ENCODE results near the gene ENDOV.

The ENDOV gene

DNA sequence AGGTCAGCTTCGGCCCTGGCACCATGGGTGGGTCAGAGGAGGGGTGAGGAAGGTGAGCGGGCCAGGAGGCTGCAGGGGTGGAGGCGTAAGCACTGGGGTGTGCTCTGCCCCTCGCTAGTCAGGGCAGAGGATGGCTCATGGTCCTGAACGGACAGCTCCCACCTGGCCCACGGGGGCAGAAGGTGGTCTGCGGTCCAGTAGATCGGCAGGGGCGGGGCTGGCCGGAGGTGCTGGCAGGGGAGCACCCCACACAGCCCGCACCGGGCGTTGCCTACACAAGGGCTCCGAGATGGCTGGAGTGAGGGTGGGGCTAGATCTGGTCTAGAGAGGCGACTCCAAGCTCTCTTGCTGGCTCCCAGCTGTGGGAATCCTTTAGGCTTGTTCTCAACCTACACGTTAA, 53.3 kb downstream of the ENDOV start:
- DNase-seq (ENCODE audit: low read depth): no peak

DNA sequence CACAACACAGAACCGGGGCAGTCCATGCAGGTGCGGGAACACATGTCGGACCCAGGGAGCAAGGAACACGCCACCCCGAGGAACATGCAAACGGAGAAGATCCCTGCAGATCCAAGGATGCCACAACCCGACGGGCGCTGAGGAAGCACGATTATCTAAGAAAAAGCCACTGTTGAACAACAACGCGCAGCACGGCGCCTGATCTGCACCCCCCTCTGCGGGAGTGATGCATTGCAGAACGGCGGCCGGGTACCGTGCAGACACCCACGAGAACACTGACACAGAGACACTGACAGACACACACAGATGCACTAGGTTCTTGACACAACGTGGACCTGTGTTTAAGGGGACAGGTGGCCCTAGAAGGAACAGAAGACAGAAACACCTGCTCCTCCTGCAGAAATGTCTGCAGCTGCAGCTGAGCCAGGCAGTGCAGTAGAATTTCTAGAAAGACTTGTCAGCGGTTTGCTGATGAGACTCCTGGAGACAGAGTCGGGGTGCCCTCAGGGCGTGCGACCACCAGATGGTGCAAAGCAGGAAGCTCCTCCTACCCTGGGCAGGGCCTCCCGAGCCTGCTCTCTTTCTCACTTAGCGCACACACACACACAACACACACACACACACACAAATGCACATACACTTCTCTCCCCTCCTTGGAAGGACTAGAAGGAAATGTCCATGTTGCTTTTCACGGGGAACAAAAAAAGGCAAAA, 54.0 kb downstream of the ENDOV start:
- DNase-seq (ENCODE audit: low read depth): no peak

DNA sequence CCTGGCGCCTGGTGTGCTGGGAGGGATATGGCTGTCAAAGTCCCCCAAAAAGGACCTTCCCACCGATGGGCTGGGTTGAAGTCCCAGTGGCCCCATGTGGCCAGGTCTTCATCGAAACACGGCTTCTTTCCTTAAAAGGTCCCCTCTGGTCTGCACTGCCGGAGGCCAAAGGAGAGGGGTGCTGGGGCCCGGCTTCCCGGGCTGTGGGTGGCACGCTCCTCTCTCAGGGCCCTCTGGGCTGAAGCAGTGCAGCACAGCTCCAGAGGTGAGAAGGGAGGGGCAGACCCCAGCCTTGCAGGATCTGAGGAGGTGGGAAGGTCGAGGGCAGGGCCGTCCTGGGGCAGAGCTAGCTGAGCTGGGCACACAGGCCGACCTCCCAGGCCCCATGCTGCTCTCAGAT, 54.7 kb downstream of the ENDOV start:
- DNase-seq (ENCODE audit: low read depth): no peak

DNA sequence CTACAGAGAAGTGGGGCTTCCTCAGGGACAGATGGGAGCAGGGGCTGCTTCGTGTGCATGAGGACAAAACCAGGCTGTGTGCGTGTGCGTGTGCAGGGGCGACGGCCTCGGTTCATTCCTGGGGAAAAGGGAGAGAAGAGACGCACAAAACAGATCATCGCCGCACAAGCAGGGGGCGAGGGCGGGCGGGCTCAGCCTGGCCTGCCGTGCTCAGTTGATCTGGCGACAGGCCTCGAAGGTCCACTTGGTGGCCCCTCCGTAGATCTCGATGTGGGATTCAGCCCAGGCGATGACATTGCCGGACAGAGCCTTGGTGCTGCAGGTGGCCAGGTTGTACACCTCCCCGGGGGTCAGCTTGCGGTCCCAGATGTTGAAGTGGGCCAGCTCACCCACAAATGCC, 55.6 kb downstream of the ENDOV start:
- DNase-seq (ENCODE audit: low read depth): no peak

DNA sequence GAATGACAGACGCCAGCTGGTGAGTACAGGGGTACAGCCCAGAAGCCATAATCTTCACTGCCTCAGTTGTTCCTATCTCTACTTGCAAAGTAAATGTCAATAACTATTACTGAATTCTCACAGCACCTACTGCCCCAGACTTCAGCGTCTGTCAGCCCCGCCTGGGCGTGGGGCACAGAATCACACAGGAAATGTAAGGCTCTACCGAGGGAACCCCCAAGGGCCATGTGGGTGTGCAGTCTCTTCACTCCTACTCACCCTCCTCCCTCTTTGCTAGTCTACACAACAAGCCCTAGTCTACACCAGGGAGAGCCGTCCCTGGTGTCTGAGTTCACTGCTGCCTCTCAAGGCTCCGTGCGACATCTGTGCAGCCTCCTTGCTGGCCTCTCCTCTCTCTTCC, 57.0 kb downstream of the ENDOV start:
- peak; percentile 15 for DNase-seq (ENCODE audit: low read depth)

DNA sequence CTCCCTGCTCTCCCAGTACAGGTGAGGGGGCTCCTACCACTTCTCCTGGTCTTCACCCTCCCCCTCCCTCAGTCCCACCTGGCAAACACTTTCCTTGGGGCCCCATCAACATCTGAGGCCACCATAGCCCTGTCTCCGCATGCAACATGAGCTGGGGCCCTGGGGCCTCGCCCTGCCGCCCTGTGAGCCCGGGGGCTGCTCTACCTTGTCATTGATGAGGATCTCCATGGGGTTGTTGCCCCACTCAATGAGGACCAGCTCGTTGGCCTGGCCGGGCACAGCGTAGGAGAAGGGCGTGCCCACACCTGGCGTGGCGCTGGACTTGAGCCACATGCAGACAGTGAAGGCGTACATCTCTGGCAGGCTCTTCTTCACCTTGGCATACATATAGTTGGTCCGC, 58.0 kb downstream of the ENDOV start:
- DNase-seq (ENCODE audit: low read depth): no peak

DNA sequence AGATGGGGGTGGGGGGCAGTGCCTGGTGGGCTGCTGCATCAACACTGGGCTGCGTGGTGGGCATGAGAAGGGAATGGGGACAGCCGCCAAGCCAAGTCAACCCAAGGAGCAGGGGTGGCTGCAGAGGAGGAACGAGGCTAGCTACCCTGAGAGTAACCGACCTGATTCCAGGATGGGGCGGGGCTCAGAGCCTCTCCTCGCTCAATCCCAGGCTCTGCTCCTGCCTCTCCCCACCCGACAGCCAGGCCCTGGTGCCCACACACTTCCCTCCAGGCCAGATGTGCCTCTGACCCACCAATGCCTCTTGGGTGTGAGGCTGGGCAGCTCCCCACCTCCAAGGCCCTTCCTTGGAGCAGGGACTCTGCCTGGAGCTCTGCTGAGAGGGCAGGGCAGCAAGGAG, 58.7 kb downstream of the ENDOV start:
- no peak for DNase-seq (ENCODE audit: low read depth)

DNA sequence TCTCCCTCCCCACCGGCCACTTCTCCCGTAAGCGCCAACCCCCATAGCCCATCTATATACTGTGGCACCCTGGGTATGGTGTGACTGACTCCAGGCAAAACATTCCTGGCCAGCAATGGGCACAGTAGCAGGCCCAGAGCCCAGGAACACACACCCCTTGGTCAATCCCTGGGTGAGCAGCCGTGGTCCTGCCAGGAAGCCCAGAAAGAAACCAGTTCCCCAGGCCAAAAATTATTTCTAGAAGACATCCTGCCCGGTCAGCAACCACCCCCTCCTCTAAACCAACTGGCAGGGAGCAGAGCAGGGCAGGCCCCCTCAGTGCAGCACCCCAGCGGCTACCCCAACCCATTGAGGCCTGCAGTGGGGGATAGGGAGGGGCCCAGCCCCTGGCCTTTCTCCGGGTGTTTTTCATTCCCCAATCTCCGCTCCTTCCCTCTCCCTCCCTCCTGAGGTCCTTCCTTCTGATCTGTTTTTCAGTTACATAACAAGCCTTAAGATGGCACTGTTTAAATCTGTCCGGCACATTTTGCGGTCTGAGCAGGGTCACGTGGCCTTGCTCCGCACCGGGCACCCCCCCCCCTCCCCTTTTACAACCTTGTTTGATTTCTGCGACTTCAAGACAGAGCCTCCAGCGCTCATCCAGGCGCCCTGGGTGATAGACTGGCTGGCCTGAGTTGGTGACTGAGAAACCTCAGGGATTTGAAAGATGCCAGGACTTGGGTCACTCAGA, 59.4 kb downstream of the ENDOV start:
- no peak for DNase-seq (ENCODE audit: low read depth)

DNA sequence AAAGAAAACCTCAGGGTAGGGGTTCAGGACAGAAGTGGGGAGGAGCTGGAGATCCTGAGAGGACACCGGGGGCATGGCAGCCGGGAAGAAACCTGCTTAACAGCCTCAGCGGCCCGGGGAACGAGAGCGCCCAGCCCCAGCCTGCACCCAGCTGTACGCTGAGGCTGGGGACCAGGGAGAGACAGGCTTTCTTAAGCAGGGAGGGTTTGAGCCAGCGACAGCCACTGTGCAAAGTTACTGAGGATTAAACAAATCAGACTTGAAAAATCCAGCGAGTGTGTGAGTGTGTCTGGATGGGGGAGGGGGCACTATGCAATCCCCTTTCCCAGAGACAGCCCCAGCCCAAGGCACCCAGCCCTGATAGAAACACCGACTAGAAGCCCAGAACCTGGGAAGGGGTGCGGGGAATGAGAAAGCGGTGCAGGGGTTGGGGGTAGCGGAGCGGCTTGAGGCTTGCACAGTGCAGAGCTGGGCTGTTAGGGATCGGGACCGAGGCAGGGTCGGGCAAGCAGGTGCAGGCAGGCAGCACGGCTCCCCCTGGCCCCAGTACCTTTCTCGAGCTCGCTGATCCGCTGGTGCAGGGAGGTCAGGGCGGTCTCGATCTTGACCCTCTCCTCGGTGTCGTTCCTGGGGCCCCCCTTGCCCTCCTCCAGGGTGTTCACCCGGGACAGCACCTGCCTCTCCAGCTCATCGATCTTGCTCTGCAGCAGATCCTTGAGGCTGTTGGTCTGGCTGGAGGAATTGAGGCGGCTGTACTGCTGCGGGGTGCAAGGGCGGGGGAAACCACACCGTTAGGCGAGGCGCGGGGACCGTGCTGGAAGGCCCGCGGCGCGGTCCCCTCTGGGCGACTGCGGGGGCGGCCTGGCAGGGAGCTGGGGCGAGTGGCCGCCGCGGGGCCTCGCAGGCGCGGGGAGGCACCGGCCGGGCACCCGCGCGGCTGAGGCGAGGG, 60.3 kb downstream of the ENDOV start:
- no peak for DNase-seq (ENCODE audit: low read depth)

DNA sequence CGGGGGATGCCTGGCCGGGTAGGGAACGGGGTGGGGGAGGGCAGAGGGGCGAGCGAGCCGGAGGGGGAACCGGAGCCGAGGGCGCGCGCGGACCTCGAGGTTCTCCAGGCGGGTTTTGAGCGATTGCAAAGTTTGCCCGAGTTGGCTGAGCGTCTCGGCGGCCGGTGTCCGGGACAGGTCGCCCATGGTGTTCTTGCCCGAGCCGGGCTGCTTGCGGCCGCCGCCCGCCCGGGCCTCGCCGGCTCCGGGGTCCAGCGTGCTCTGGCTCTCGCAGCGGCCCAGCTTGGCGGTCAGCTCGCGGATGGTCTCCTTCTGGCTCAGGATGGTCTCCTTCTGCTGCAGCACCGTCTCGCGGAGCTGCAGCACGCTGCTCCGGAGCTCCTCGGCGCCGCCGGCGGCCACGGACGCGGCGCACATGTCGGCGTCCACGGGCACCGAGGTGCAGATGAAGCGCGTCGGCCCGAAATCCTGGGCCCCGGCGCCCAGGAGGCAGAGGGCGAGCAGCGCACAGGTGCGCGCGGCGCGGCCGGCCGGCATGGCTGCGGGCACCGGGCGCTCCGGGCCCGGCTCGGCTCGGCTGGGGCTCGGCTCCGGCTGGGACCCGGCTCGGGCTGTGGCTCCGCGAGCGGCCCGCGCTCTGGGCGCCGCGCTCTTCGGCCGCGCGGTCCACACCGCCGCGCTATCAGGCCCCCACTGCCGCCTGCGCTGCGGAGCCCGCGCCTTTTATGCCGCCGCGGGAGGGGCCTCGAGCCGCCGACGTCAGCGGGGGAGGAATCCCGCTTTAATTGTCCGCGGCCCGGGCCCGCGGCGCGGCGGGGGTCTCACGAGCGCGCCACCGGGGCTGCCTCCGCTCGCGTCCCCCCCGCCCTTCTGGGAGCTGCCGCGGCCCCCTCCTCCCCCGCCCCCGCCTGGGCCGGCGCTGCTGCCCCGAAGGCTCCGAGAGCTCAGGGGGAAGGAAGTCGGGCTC, 61.2 kb downstream of the ENDOV start, which contains the start of gene NPTX1:
Gene NPTX1, minus strand, starts transcription at position 698 of the 967 bp plus-strand sequence. Its CDS starts 161 bp downstream, at position 537.
- no peak for DNase-seq (ENCODE audit: low read depth)

DNA sequence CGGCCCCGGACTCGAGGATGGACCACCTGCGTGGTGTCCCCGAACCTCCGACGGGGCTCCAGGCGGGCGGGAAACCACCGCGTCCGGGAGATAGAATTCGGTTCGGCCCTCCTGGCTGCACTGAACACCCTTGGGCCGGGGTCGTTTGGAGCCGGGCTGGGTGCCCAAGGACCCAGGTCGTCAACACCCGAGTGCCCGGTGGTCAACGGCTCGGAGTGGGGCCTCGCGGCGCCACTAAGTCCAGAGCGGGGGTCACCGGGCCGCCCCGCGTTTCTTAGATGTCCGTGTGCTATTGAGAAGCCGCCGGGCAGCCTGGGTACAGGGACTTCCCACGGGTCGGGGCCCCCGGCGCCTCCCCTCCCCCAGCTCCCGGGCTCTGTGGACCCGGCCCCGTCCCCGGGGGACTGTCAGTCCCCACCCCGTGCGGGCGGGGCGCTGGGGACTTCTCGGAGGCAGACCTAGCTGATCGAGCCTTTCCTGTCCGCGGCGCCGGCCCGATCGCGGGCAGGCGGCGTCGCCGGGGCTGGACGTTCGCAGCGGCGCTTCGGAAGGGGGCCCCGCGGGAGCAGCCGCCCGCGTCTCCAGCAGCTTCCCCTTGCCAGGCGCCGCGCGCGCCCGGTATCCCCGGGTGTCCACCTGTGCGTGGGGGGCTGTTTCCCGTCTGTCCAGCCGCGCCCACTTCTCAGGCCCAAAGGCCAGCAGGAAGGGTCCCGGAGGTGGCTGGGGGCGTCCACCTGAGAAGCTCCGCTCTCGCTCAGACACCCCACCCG, 62.1 kb downstream of the ENDOV start:
- no peak for DNase-seq (ENCODE audit: low read depth)

DNA sequence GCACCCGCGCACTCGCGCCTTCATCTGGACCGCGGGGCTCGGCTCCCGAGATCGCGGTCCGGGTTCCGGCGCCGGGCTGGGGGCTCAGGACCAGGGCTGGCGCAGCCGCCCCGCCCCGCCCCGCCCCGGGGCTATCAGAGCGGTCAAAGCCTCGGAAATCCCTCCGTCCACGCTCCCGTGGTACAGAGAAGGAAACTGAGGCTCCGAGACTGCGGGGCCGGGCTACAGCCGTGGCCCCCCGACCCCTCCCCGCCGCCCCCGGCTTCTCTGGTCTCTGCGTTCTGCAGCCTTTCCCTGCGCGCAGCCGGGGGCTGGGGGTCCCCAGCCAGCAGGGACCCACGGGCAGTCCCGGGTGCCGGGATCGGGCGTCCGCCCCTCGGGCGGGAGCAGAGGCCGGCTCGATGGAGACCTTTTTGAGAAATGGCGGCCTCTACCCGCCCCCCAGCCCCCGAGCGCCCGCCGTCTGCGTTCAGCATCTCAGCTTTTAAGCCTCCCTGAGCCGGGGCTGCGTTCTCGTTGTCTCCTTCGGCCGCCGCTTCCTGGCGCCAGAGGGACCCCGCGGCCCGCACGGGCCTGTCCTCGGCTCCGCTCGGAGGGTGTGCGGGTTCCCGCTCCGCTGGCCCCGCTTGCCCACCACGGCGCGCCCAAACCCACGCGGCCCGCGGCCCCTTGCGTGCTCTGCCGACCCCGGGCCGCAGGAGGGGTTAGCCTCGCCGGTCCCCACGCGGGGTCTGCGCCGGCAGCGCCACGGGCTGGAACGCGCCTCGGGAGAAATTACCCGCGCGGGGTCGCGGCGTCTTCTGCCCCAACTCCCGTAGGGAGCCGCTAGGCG, 62.9 kb downstream of the ENDOV start:
- no peak for DNase-seq (ENCODE audit: low read depth)

DNA sequence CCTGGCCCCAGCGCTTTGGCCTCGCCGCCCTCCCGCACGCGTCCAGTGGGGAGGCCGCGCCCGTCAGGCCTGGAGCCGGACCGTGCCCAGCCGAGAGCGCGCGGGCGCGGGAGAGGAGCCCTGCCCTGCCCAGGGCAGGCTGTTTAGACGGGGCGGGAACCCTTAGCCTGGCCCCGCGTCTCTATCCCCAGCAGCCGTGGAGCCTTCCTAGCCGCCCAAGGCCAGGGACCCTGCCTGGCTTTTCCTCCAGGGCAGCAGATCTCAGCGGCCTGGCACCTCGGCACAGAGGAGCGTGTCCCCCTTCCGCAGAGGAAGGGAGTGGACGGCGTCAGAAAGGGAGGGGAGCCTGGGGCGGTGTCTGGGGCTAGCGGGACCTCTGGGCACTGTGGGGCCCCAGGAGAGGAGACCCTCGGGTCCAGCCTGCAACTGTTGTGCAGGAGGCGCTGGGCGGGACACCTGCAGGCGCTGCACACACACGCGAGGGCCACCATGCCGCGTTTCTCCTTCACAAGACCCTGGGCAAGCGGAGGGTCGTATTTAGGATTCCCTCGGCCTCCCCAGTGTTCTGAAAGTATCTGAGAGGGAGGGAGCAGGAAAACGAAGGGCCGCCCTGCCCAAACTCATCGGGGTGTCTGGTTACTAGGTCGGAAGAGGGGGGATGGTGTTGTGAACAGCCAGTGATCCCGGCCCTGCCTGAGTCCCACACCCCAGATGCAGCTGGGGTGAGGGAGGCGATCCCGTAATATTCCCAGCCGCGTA, 63.7 kb downstream of the ENDOV start:
- DNase-seq (ENCODE audit: low read depth): no peak

DNA sequence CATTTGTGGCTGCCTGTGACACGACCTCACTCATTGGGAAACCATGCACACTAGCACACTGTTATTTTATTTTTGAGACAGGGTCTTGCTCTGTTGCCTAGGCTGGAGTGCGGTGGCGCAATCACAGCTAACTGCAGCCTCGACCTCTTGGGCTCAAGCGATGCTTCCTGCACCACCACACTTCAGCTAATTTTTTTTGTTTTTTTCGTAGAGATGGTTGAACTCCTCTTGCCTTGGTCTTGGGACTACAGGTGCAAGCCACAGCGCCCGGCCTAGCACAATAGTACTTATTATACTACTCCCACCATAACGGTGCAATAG, 64.2 kb downstream of the ENDOV start:
- no peak for DNase-seq (ENCODE audit: low read depth)

DNA sequence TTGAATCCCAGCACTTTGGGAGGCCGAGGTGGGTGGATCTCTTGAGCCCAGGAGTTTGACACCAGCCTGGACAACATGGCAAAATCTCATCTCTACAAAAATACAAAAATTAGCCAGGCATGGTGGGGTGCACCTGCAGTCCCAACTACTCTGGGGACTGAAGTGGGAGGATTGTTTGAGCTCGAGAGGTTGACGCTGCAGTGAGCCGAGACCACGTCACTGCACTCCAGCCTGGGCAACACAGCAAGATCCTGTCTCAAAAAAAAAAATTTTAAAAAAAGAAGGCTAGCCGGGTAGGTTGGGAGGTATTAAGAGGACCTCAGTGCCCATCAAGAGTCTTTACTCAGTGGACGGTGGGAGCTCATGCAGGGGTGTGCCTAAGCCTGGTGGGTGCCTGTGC, 65.3 kb downstream of the ENDOV start:
- DNase-seq (ENCODE audit: low read depth): no peak

DNA sequence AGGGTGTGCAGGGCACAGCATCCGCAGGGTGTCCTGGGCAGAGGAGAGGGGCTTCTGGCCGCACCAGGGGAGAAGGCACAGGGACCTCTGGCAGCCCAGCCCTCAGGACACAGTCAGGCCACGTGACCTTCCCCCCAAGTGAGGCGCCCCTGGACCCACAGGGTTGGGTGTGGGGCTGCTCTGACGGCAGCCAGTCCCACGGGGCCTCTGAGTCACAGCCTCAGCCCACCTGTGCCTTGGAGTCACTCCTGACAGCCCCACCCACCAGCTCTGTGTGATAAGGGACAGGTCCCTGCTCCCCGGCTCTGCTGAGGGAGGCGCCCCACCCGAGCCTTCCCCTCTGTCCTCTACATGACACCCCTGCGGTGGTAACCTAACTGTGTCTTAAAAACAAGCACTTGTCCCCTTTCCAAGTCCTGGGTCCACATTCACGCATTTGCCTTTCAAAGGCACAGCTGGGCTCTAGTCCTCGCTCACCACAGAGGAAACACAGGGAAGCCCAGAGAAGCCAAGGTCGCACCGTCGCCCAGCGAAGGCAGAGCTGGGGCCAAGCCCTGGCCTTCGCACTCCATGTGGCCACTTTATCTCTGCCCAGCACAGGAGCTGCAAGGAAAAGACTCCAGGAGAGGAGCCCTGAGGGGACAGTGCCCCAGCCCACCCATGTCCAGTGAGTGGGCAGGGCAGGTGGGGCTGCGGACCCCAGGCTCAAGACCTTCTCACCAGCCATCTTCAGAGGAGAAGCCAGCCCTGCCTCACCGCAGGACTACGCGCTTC, 66.5 kb downstream of the ENDOV start:
- no peak for DNase-seq (ENCODE audit: low read depth)

DNA sequence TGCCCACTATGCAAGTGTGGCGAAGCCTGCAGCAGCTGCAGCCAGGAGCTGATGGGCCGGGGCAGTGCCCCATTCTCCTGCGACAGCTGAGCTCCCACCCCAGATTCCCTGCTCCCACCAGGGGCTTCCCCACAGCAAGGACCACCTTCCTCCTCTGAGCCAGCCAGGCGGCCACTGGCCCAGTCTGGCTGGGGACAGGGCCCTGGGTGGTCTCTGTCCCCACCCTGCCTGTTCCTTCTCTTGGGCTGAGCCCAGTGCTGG, 67.0 kb downstream of the ENDOV start:
- DNase-seq (ENCODE audit: low read depth): no peak

DNA sequence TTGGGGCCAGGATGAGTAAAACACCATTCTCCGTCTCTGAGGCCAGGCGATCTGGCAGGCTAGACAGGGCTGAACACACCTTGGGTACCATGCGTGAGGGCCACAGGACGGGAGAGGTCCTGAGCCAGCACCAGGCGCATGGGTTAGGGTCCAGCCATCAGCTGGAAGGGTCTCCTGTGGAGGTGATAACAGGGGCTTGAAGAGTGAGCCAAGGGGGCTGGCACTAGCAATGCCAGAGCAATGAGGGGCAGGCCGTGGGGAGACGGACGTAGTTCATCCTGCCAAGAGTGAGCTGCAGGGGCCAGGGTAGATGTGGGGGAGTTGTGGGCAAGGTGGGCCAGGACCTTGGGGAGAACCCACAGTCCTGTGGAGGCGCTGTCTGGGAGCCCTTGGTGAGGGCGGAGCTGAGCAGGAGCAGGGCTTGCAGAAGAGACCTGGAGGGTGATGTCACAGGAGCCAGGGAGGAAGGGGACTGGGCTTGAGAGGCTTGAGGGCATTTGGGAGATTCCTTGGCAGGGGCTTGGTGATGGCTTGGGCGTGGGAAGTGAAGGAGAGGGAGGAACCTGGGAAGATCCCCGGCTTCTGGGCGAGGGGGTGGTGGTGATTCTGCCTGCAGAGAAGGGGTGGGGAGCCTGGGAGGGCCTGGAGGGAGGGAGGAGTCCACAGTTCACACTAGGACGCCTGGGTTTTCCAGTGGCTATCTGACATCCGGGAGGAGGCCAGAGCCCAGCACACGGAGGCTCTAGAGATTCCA, 67.8 kb downstream of the ENDOV start:
- no peak for DNase-seq (ENCODE audit: low read depth)

All from stimulated activated CD8-positive, alpha-beta memory T cell treated with anti-CD3 and anti-CD28 coated beads, Interleukin-12 subunit alpha, Interleukin-12 subunit beta, amount 100 ng/mL, for 1 hour (primary cell).